T follicular helper cell (primary cell): Measurements from ENCODE around the gene SMYD3.

Experiments used
- DNase-seq: peaks from one replicate; pipeline ENCODE4 v3.0.0-alpha.2; 2020; ENCODE audit warnings: low read depth

The SMYD3 gene

GRCh38 chr1:246462986-246463385 lies 44.1 kb downstream of the SMYD3 start:
- no peak for DNase-seq

DNA sequence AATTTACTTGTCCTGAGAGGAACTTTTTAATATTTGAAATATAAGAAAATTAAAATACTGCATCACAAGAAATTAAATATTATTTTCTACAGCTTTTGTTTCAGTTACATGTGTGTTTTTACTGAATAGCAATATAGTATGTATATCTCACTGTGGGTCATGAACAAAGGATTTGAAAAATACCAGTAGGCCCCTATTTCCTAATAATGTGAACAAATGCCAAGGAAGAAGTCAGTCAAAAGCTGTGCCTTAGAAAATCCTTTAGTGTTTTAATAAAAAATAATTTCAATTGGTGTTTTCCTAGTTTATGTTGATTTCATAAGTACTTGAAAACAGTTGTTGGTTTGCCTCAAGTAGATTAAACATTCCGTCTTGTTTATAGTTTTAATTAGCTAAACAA lies 46.7 kb downstream of the SMYD3 start:
- no peak for DNase-seq

- no peak for DNase-seq
These were observed 47.9 kb downstream of the SMYD3 start for GRCh38 chr1:246459221-246459620.

GRCh38 chr1:246455476-246455875 lies 51.6 kb downstream of the SMYD3 start:
- DNase-seq = no peak

GRCh38 chr1:246454655-246455054 lies 52.4 kb downstream of the SMYD3 start:
- no peak for DNase-seq

DNA sequence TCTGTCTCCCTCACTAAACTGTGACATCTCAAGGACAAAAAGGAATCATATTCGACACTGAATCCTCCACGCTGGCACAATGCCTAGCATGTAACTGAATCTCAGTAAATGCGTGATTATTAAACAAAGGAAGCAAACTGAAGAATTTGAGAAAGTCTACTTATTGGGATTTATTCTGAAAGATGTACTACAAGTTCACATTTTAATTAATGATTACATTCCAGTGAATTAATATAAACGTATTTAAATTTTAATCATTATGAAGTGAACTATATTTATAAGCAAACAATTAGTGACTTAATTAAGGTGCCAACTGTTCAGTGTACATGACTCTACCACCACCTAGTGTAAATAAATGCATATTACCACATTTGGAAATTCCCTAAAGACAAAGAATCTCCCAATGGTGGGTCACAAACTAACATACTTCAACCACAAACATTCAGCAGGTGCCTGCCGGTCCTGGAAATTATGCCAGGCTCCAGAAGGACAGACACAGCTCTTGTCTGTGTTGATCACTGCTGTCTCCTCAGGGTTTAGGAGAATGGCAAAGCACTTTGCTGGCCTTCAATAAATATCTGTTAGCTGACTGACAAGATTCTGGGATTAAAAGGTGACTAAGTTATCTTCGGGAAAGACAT lies 56.3 kb downstream of the SMYD3 start:
- DNase-seq = no peak

- DNase-seq = no peak
These were observed 58.7 kb downstream of the SMYD3 start for GRCh38 chr1:246448373-246448772.

- DNase-seq = no peak
These were observed 59.6 kb downstream of the SMYD3 start for GRCh38 chr1:246447501-246447900.

DNA sequence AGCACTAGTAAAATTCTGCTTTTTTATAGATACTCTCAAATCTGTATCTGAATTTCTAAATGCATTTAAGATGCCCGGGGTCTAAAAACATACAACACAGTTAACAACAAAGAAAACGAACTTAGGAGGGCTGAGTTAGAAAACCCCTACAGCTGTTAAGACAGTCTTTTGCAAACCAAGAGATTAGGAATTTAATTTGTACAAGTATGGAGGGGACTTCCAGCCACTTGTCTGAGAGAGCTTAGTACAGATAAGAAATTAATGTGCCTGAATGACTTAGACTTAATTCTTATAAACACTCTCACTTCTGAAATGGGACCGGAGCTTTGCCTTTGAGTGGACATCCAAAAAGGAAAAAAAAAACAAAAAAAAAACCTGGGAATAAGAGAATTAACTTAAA lies 61.6 kb downstream of the SMYD3 start:
- no peak for DNase-seq

GRCh38 chr1:246444617-246445016 lies 62.5 kb downstream of the SMYD3 start:
- no peak for DNase-seq

GRCh38 chr1:246437961-246438360 lies 69.1 kb downstream of the SMYD3 start:
- no peak for DNase-seq

DNA sequence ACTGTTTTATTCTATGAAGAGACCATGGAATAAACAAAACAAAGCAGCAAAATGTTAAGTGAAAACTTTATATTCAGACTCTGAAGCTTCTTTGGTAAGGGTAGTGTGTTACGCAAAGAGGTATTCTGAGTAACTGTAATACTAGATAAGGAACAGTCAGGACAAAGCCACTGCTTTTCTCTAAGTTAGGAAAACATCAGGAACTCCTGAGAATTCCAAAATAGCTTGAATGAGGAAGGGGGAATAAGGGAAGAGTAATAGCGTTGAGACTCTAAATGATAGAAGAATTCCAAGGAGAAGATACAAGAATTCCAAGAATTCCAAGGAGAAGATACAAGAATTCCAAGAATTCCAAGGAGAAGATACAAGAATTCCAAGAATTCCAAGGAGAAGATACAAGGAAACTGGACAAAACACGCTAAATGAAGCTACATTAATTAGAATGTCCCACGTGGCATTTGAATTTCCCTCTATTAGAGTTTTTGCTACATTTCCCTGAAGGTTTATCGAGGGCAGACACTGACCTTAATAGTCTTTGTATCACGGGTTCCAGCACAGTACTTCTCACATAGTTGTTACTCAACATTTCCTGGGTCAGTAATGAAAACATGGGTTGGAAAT lies 71.5 kb downstream of the SMYD3 start:
- DNase-seq = no peak

DNA sequence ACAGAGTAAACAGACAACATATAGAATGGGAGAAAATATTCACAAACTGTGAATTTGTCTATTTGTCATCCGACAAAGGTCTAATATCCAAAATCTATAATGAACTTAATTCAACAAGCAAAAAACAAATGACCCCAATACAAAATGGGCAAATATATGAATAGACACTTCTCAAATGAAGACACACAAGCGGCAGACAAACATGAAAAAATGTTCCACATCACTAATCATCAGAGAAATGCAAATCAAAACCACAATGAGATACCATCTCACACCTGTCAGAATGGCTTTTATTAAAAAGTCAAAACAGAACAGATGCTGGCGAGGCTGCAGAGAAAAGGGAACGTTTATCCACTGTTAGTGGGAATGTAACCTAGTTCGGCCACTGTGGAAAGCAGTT lies 72.7 kb downstream of the SMYD3 start:
- no peak for DNase-seq

GRCh38 chr1:246428542-246429308 lies 78.4 kb downstream of the SMYD3 start:
- DNase-seq = no peak

- no peak for DNase-seq
These were observed 79.5 kb downstream of the SMYD3 start for GRCh38 chr1:246427611-246428010.

- DNase-seq = no peak
These were observed 81.2 kb downstream of the SMYD3 start for GRCh38 chr1:246425895-246426294.

DNA sequence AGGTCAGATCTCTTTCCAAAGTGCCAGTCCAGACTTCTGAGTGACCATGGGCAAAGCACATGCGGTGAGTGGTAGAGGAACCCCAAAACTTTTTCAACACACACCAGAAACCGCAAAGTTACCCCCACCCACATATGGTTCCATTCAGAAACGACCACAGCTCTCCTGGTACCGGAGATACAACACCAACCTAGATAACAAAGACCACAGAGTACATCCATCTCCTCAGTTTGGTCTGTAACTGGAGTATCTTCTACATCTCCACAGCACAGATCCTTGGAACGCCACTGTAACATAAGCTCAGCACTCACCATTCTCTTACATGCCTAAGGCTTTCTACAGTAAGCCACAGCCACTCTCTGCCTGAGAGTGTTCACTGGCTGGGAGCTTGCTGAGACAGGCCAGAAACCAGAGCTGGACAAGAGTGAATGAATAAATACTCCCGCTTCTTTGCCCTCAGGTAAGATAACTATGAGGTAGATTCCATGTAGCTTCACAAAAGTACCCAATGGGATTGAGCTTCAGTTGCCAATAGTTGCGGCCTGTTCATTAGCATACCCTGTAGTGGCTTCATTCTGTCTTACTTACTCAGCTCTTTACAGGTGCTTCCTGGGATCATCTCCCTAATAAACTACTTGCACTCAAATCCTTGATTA lies 81.8 kb downstream of the SMYD3 start:
- no peak for DNase-seq

DNA sequence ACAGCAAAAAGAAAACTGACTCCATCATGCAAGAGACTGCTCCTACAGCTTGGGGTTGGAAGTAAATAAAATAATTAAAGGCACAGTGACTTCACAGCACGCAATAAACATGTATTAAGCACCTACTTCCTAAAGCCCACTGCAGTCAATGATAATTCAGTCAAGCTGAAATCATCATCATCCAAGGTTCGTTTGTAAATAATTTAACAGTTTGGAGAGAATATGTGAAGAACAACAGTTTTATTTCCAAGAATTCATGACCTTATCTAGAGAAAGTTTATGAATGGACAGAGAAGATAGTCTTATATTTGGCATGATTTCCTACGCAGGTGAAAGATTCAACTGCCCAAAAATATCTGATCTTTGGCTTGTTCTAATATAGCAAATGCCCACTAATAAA lies 86.8 kb downstream of the SMYD3 start:
- DNase-seq = no peak

DNA sequence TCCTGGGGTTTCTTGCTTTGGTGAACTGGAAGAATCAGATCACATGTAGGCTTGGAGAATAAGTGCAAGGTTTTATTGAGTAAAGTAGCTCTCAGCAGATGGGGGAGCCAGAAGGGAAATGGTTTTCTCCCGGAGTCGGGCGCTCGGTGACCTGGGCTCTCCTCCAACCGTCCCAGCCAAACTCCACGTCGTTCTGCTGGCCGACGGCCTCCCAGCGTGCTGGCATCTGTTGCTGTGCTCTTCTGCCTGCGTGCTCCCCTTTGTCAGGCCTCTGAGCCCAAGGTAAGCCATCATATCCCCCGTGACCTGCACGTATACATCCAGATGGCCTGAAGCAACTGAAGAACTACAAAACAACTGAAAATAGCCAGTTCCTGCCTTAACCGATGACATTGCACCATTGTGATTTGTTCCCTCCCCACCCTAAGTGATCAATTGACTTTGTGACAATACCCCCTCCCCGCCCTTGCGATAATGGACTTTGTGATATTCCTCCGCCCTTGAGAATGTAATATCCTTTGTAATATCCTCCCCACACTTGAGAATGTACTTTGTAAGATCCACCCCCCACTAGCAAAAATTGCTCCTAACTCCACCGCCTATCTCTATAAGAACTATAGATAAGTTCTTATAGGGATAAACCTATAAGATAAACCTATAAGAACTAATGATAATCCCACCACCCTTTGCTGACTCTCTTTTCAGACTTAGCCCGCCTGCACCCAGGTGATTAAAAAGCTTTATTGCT lies 88.3 kb downstream of the SMYD3 start:
- DNase-seq = no peak

- DNase-seq = no peak
These were observed 89.1 kb downstream of the SMYD3 start for GRCh38 chr1:246417813-246418564.

GRCh38 chr1:246417152-246417812 lies 89.8 kb downstream of the SMYD3 start:
- DNase-seq = no peak
